ENCODE measurements around the gene KCNIP4.

DNA sequence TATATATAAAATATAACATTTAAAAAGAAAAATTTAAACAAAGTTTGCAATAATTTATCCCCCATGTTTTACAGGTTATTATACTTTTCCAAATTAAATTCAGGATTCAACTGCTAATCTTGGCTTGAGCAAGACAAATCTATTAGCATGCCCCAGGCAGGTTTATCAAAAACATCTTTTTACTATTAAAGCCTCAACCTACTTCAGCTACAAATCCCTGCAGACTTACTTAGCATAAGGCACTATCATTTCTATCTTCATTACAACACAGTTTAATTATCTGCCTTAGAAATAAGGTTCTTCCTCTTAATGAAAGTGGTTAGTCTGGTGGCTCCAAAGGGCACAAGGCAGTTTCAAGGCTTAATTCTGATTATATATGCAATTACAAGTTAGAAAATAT is 770.7 kb downstream of the KCNIP4 start:
- TF ChIP-seq, protein P1, sequence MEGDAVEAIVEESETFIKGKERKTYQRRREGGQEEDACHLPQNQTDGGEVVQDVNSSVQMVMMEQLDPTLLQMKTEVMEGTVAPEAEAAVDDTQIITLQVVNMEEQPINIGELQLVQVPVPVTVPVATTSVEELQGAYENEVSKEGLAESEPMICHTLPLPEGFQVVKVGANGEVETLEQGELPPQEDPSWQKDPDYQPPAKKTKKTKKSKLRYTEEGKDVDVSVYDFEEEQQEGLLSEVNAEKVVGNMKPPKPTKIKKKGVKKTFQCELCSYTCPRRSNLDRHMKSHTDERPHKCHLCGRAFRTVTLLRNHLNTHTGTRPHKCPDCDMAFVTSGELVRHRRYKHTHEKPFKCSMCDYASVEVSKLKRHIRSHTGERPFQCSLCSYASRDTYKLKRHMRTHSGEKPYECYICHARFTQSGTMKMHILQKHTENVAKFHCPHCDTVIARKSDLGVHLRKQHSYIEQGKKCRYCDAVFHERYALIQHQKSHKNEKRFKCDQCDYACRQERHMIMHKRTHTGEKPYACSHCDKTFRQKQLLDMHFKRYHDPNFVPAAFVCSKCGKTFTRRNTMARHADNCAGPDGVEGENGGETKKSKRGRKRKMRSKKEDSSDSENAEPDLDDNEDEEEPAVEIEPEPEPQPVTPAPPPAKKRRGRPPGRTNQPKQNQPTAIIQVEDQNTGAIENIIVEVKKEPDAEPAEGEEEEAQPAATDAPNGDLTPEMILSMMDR (IDR thresholded peaks at IDR 0.05), result no peak
- no peak for TF ChIP-seq POLR2A (IDR thresholded peaks at IDR 0.05)

Data from tibial nerve (tissue), 3 donors.